CD4-positive, alpha-beta T cell treated with Interleukin-17A for 1 hour (primary cell): ENCODE measurements around the gene COG8.

Experiments
- DNase-seq: peaks from one replicate; pipeline ENCODE4 v3.0.0-alpha.2; 2020

COG8 gene

DNA sequence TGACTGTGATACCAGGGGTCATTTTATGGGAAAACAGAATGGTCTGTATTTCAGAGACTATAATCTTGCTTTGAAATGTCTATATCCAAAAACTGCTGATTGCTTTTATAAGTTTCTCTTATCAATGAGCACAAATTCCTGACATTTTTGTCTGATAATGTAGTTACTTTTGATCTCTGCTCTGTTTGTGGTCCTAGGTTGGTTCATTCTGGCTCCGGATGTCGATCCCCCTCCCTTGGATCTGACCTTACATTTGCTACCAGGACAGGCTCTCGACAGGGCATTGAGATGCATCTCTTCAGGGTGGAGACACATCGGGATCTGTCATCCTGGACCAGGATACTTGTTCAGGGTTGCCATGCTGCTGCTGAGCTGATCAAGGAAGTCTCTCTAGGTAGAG lies 55.5 kb downstream of the COG8 start:
- DNase-seq = no peak

DNA sequence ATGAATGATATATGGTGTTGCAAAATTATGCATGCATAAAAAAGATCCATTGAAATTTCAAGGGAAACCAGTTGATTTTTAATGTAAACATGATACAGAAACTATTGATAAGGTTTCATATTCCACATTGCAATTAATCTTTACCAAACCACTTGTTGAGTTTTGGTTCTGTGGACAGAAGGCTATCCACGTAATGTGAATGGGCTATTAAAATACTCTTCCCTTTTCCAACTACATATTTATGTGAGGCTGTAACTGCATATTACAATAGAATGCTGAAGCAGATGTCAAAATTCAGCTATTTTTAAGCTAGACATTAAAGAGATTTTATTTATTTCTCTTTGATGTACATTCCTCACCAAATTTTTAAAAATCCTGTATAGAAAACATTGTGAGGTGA lies 62.0 kb downstream of the COG8 start:
- no peak for DNase-seq
